HCT116 (cell line): ENCODE results near the gene KANK4. TPM values are rescaled to one million over a fixed set of nuclear protein-coding genes. Genes with fewer than 3 reads are reported as not detected.
"Not testable (repeated sequence)": the region's sequence is repeated elsewhere in the genome, so short reads cannot be mapped to it uniquely, and the experiment has no call there.

Experiments
- ATAC-seq: fragments of 200-7000 bp; cut with Tn5 transposase; 2 replicates; pipeline ENCODE4 v1.9.1; 2020; ENCODE audit warnings: mild to moderate bottlenecking, moderate library complexity
- BruUV-seq: library from RNA; stranded (reverse); fragments of 400-500 nt; replicated peaks from 2 replicates; lab custom pipeline; 2021; lab: Mats Ljungman, UMichigan
- CTCF ChIA-PET: fragments of 300-600 bp; sonication (Branson Sonifier 250); formaldehyde crosslinking; loops from one replicate; lab custom pipeline; 2021; ENCODE audit warnings: antibody characterized with exemption; lab: Charles Lee
- POLR2A ChIA-PET: fragments of 300-600, 350-600 bp; sonication (Branson Sonifier 250); formaldehyde crosslinking; loops from one replicate; lab custom pipeline; 2021; ENCODE audit warnings: antibody characterized with exemption; lab: Charles Lee
- RAD21 ChIA-PET, 2 experiments: fragments of 300-600 bp; sonication (Branson Sonifier 250); formaldehyde crosslinking; loops; one replicate each; lab custom pipeline; 2023; ENCODE audit warnings: low total read pairs in 2 of 2; ENCODE audit not compliant: uncharacterized antibody in 2 of 2, unreplicated experiment in 2 of 2, low non-redundant PET in 1 of 2; lab: Charles Lee
- DNase-seq: peaks from one replicate; pipeline ENCODE4 v3.0.0-alpha.2; 2010; ENCODE audit warnings: low read depth, low spot score
- H2AFZ ChIP-seq: fragments of 200-600 bp; shearing (Covaris generic), sonication (generic); 2 replicates; pipeline ENCODE4 v1.6.1; 2017; ENCODE audit warnings: low read depth, mixed run types, mixed read lengths, antibody characterized with exemption, low read length; ENCODE audit not compliant: poor library complexity, severe bottlenecking
- H3K27ac ChIP-seq: 2 replicates; pipeline ENCODE4 v1.5.1; 2012; ENCODE audit warnings: low read depth, low read length
- H3K27me3 ChIP-seq: fragments of 200-600 bp; sonication (generic); 2 replicates; pipeline ENCODE4 v1.6.1; 2016; ENCODE audit warnings: mixed run types, low read length, mixed read lengths; ENCODE audit not compliant: insufficient read depth
- H3K36me3 ChIP-seq, 2 experiments: fragments of 200-500 bp in 1 of 2; fragments of 200-600 bp in 1 of 2; sonication (Bioruptor generic) in 1 of 2; sonication (generic) in 1 of 2; 2 replicates each; pipeline versions ENCODE4 v1.5.1 to v1.6.1; 2014 to 2016; ENCODE audit warnings: low read length in 2 of 2, inconsistent platforms in 1 of 2, mixed read lengths in 1 of 2, mixed run types in 1 of 2; ENCODE audit not compliant: insufficient read depth in 2 of 2, control insufficient read depth in 1 of 2
- H3K4me1 ChIP-seq, 2 experiments: fragments of 200-600 bp in 1 of 2; sonication (generic) in 1 of 2; 2 replicates each; pipeline versions ENCODE4 v1.5.1 to v1.6.1; 2012 to 2017; ENCODE audit warnings: low read length in 2 of 2, inconsistent platforms in 1 of 2, mild to moderate bottlenecking in 1 of 2, mixed read lengths in 1 of 2, mixed run types in 1 of 2, moderate library complexity in 1 of 2; ENCODE audit not compliant: insufficient read depth in 2 of 2, control insufficient read depth in 1 of 2
- H3K4me2 ChIP-seq: fragments of 200-600 bp; sonication (generic); 2 replicates; pipeline ENCODE4 v1.6.1; 2017; ENCODE audit warnings: mixed run types, low read length, mixed read lengths
- H3K4me3 ChIP-seq, 2 experiments: fragments of 200-600 bp in 1 of 2; sonication (generic) in 1 of 2; replicated peaks in 1 of 2; 2 replicates each; pipeline ENCODE4 v1.5.1; 2011 to 2016; ENCODE audit warnings: low read length in 2 of 2, control low read depth in 1 of 2, low read depth in 1 of 2, mild to moderate bottlenecking in 1 of 2, mixed read lengths in 1 of 2, mixed run types in 1 of 2
- H3K79me2 ChIP-seq: fragments of 200-600 bp; sonication (generic); 2 replicates; pipeline ENCODE4 v1.6.1; 2017; ENCODE audit warnings: mild to moderate bottlenecking, mixed run types, low read length, moderate library complexity, mixed read lengths; ENCODE audit not compliant: insufficient read depth
- H3K9ac ChIP-seq: fragments of 200-600 bp; sonication (generic); 2 replicates; pipeline ENCODE4 v1.6.1; 2016; ENCODE audit warnings: low read length, mixed read lengths
- H3K9me2 ChIP-seq: fragments of 200-600 bp; sonication (generic), shearing (Covaris generic); 2 replicates; pipeline ENCODE4 v1.6.1; 2017; ENCODE audit warnings: mixed run types, mild to moderate bottlenecking, moderate library complexity; ENCODE audit not compliant: insufficient read depth
- H3K9me3 ChIP-seq, 2 experiments: fragments of 200-500 bp in 1 of 2; fragments of 200-600 bp in 1 of 2; sonication (Bioruptor generic) in 1 of 2; sonication (generic) in 1 of 2; 2 replicates each; pipeline ENCODE4 v1.6.1; 2014 to 2017; ENCODE audit warnings: low read length in 2 of 2, mixed read lengths in 2 of 2, inconsistent platforms in 1 of 2, low read depth in 1 of 2, mild to moderate bottlenecking in 1 of 2, mixed run types in 1 of 2, moderate library complexity in 1 of 2; ENCODE audit not compliant: control insufficient read depth in 1 of 2, insufficient read depth in 1 of 2
- H4K20me1 ChIP-seq: fragments of 200-600 bp; sonication (generic), shearing (Covaris generic); 2 replicates; pipeline ENCODE4 v1.6.1; 2017; ENCODE audit warnings: mixed run types, mild to moderate bottlenecking, moderate library complexity; ENCODE audit not compliant: insufficient read depth
- CEBPB ChIP-seq: IDR thresholded peaks from 2 replicates; pipeline ENCODE4 v1.6.1; 2012; ENCODE audit warnings: low read depth
- POLR2A ChIP-seq: IDR thresholded peaks from 2 replicates; pipeline ENCODE4 v1.7.0; 2011; ENCODE audit warnings: borderline replicate concordance; ENCODE audit not compliant: insufficient read depth, insufficient read length; ENCODE audit errors: extremely low read depth
- RAD21 ChIP-seq: IDR thresholded peaks from 2 replicates; pipeline ENCODE4 v1.6.1; 2012; ENCODE audit warnings: low read depth, mild to moderate bottlenecking
- ZFX ChIP-seq: fragments of 450-650 bp; IDR thresholded peaks from 2 replicates; pipeline ENCODE4 v1.6.1; 2017
- intact Hi-C: fragments of 100-400 bp; cut with micrococcal nuclease; formaldehyde crosslinking; loops from 2 replicates; pipeline ENCODE4 v1.10.0; 2022
- total RNA-seq: library from RNA; stranded (reverse); gene quantifications from one replicate; pipeline ENCODE4 v1.2.1, GENCODE V29; 2021; ENCODE audit not compliant: unreplicated experiment

The KANK4 gene
- total RNA-seq, 1 experiment from 2014 or later: not detected

- no peaks in the 10 kb centered on the region for H3K79me2 ChIP-seq
- no peak overlapping the region for H3K4me2 ChIP-seq
- ChIA-PET RAD21 (no interaction called here), CTCF (no interaction called here), POLR2A (no interaction called here)
- no peaks in the 10 kb centered on the region for H3K9me2 ChIP-seq
- DNase-seq: no peak
- H3K4me1 ChIP-seq: peaks cover 0 to 16% of the 10 kb centered on the region in 2 experiments; a peak in 1 of 4 replicates
- H2AFZ ChIP-seq: no peak overlapping the region
- no TSS peak for BruUV-seq
- intact Hi-C loops: no loop called here
- H3K9ac ChIP-seq: no peak overlapping the region
- TF ChIP-seq POLR2A (no peak), RAD21 (no peak), ZFX (no peak), CEBPB (no peak)
- no peak overlapping the region for H3K4me3 ChIP-seq
- H3K36me3 ChIP-seq: no peaks in the 10 kb centered on the region
- no peaks in the 10 kb centered on the region for H3K9me3 ChIP-seq
- H4K20me1 ChIP-seq: no peaks in the 10 kb centered on the region
- H3K27me3 ChIP-seq: no peaks in the 10 kb centered on the region
- no peak for ATAC-seq
- H3K27ac ChIP-seq: no peak overlapping the region
These were observed 78.4 kb downstream of the KANK4 start for GRCh38 chr1:62240651-62241370.

GRCh38 chr1:62239652-62240403 lies 79.4 kb downstream of the KANK4 start:
- not testable (repeated sequence) for ATAC-seq

More at GRCh38 chr1:62239652-62240403, 79.4 kb downstream of the KANK4 start:
- H3K36me3 ChIP-seq, intact Hi-C loops, H3K4me2 ChIP-seq, H3K27ac ChIP-seq, H3K27me3 ChIP-seq, H2AFZ ChIP-seq, POLR2A ChIA-PET, CTCF ChIA-PET, H3K9me3 ChIP-seq, H3K9ac ChIP-seq, DNase-seq, H3K9me2 ChIP-seq, H4K20me1 ChIP-seq, H3K79me2 ChIP-seq, BruUV-seq, RAD21 ChIA-PET, H3K4me3 ChIP-seq: not testable (repeated sequence)
- H3K4me1 ChIP-seq: peaks cover 0 to 14% of the 10 kb centered on the region in 2 experiments; a peak in 2 of 4 replicates
